ENCODE measurements around the gene PEX11G.
"Not testable (repeated sequence)": the region's sequence is repeated elsewhere in the genome, so short reads cannot be mapped to it uniquely, and the experiment has no call there.

Gene PEX11G

GRCh38 chr19:7442423-7442822, 46.4 kb downstream of the PEX11G start:
- no peak for DNase-seq (ENCODE audit: extremely low spot score)
- CTCF ChIA-PET, result no interaction called here
- no peak for TF ChIP-seq BHLHE40 (IDR thresholded peaks at IDR 0.05; ENCODE audit: borderline replicate concordance)
- TF ChIP-seq SP1 (IDR thresholded peaks at IDR 0.05), result no peak
- no peak for TF ChIP-seq L3MBTL2 (conservative IDR thresholded peaks at IDR 0.05)
- no peak for TF ChIP-seq ARNT (IDR thresholded peaks at IDR 0.05)
- no peak for TF ChIP-seq ELF4 (IDR thresholded peaks at IDR 0.05)
- TF ChIP-seq FOXM1 (IDR thresholded peaks at IDR 0.05; ENCODE audit: borderline replicate concordance), result no peak

DNA sequence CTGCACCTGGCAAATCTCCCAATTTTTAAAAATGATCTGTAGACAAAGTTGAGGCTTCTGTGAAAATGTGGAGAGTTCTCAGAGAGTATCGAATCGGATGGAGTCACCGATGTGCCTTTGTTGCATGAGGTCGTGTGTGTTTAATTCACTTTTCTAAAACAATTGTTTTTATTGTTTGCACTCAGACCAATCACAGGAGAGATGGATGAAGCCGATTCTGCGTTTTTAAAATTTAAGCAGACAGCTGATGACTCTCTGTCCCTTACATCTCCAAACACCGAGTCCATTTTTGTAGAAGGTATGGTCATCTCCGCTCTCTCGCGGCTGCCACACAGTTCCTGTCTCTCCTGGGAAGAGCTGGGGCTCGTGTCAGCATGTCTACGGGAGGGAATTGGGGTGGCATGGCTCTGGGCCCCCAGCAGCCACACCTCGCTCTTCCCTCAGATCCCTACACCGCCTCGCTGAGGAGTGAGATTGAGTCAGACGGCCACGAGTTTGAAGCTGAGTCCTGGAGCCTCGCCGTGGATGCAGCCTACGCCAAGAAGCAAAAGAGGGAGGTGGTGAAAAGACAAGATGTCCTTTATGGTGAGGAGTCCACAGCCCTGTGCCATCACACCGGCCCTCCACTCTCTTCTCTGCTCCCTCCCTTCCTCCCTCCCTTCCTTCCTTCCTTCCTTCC, 47.2 kb downstream of the PEX11G start:
- POLR2A ChIA-PET, result no interaction called here
- CTCF ChIA-PET, result no interaction called here
- no peak for DNase-seq (ENCODE audit: extremely low spot score)
- no peak for TF ChIP-seq L3MBTL2 (conservative IDR thresholded peaks at IDR 0.05)
- TF ChIP-seq TARDBP (IDR thresholded peaks at IDR 0.05), result no peak
- no peak for TF ChIP-seq SP1 (IDR thresholded peaks at IDR 0.05)
- no peak for TF ChIP-seq ZNF384 (IDR thresholded peaks at IDR 0.05)
- no peak for TF ChIP-seq LEF1 (IDR thresholded peaks at IDR 0.05; ENCODE audit: borderline replicate concordance)
- no peak for TF ChIP-seq ARNT (IDR thresholded peaks at IDR 0.05)
- TF ChIP-seq SUZ12 (IDR thresholded peaks at IDR 0.05), result no peak
- TF ChIP-seq CTBP1 (IDR thresholded peaks at IDR 0.05; ENCODE audit: borderline replicate concordance), result no peak
- TF ChIP-seq FOXM1 (IDR thresholded peaks at IDR 0.05; ENCODE audit: borderline replicate concordance), result no peak
- TF ChIP-seq NFRKB (IDR thresholded peaks at IDR 0.05), result no peak
- no peak for TF ChIP-seq HDGF (IDR thresholded peaks at IDR 0.05; ENCODE audit: borderline replicate concordance)
- TF ChIP-seq FOXK2 (IDR thresholded peaks at IDR 0.05), result no peak
- no peak for TF ChIP-seq FOXA1 (IDR thresholded peaks at IDR 0.05)
- TF ChIP-seq ELF4 (IDR thresholded peaks at IDR 0.05), result no peak

More at GRCh38 chr19:7442423-7442822, 46.4 kb downstream of the PEX11G start:
- POLR2A ChIA-PET, result no interaction called here

DNA sequence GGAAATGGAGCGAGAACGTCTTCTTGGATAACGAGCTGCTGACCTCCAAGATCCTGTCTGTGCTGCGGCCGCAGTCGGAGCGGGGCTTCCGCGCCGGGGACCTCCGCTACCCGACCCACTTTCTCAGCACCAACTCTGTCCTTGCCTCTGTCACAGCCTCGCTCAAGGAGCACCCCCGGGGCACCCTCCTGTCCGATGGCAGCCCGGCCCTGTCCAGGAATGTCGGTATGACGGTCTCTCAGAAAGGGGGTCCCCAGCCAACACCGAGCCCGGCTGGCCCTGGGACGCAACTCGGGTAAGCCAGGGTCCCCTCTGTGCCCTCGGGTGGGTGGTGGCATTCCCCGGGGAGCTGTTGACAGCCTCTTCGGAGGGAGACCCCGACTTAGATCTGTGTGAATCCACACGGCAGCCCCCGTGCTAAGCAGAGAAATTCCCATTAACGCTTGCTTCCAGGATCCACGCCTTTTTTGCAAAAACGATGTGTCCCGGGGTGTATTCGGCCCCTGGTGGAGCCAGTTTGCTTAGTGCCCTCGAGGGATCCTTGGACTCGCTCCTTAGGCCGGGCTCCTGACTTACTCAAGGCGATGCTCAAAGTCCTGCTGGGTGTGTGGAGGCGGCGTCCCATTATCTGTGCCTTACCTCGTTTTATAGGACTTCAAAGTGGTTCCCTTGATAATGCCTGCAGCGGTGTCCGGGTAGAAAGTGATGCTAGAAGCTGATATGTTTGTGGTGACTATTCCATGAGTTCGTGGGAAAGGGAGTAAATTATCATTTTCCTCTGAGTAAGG, 48.5 kb downstream of the PEX11G start:
- CTCF ChIA-PET, result no interaction called here
- no peak for DNase-seq (ENCODE audit: extremely low spot score)
- TF ChIP-seq CTBP1 (IDR thresholded peaks at IDR 0.05; ENCODE audit: borderline replicate concordance) (no peak), ELF4 (IDR thresholded peaks at IDR 0.05) (no peak), FOXM1 (IDR thresholded peaks at IDR 0.05; ENCODE audit: borderline replicate concordance) (no peak), ARNT (IDR thresholded peaks at IDR 0.05) (no peak), FOXA1 (IDR thresholded peaks at IDR 0.05) (no peak), LEF1 (IDR thresholded peaks at IDR 0.05; ENCODE audit: borderline replicate concordance) (no peak), SP1 (IDR thresholded peaks at IDR 0.05) (no peak), L3MBTL2 (conservative IDR thresholded peaks at IDR 0.05) (no peak), BHLHE40 (IDR thresholded peaks at IDR 0.05; ENCODE audit: borderline replicate concordance) (no peak), FOXK2 (IDR thresholded peaks at IDR 0.05) (no peak), ZNF384 (IDR thresholded peaks at IDR 0.05) (no peak), SUZ12 (IDR thresholded peaks at IDR 0.05) (no peak), TARDBP (IDR thresholded peaks at IDR 0.05) (no peak), HDGF (IDR thresholded peaks at IDR 0.05; ENCODE audit: borderline replicate concordance) (no peak), NFRKB (IDR thresholded peaks at IDR 0.05) (no peak)
- TF ChIP-seq, protein P1, sequence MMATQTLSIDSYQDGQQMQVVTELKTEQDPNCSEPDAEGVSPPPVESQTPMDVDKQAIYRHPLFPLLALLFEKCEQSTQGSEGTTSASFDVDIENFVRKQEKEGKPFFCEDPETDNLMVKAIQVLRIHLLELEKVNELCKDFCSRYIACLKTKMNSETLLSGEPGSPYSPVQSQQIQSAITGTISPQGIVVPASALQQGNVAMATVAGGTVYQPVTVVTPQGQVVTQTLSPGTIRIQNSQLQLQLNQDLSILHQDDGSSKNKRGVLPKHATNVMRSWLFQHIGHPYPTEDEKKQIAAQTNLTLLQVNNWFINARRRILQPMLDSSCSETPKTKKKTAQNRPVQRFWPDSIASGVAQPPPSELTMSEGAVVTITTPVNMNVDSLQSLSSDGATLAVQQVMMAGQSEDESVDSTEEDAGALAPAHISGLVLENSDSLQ (IDR thresholded peaks at IDR 0.05), result no peak
- POLR2A ChIA-PET, result no interaction called here

DNA sequence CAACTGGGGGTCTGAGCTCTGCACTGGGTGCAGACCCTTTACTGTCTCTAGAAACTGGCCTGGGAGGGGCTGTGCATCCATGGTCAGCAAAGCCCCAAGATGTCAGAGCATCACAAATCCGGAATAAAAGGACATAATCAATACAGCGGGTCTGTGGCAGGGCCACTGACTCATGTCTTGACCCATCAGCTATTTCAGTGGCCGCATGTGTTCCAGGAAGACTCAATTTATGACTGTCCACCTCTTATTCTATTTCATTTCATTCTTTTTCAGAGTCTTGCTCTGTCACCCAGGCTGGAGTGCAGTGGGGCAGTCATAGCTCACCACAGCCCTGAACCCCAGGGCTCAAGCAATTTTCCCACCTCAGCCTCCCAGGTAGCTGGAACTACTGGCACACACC, 53.2 kb downstream of the PEX11G start:
- POLR2A ChIA-PET, result no interaction called here
- no peak for TF ChIP-seq L3MBTL2 (conservative IDR thresholded peaks at IDR 0.05)
- TF ChIP-seq HDGF (IDR thresholded peaks at IDR 0.05; ENCODE audit: borderline replicate concordance), result no peak
- no peak for TF ChIP-seq ZNF384 (IDR thresholded peaks at IDR 0.05)
- TF ChIP-seq TARDBP (IDR thresholded peaks at IDR 0.05), result no peak
- TF ChIP-seq FOXA1 (IDR thresholded peaks at IDR 0.05), result no peak
- TF ChIP-seq SUZ12 (IDR thresholded peaks at IDR 0.05), result no peak
- TF ChIP-seq, protein P1 (IDR thresholded peaks at IDR 0.05), result no peak
- TF ChIP-seq BHLHE40 (IDR thresholded peaks at IDR 0.05; ENCODE audit: borderline replicate concordance), result no peak
- no peak for TF ChIP-seq ARNT (IDR thresholded peaks at IDR 0.05)
- TF ChIP-seq ELF4 (IDR thresholded peaks at IDR 0.05), result no peak
- TF ChIP-seq LEF1 (IDR thresholded peaks at IDR 0.05; ENCODE audit: borderline replicate concordance), result no peak
- no peak for TF ChIP-seq CTBP1 (IDR thresholded peaks at IDR 0.05; ENCODE audit: borderline replicate concordance)
- no peak for TF ChIP-seq FOXM1 (IDR thresholded peaks at IDR 0.05; ENCODE audit: borderline replicate concordance)
- TF ChIP-seq SP1 (IDR thresholded peaks at IDR 0.05), result no peak
- TF ChIP-seq FOXK2 (IDR thresholded peaks at IDR 0.05), result no peak
- no peak for TF ChIP-seq NFRKB (IDR thresholded peaks at IDR 0.05)
- CTCF ChIA-PET, result no interaction called here
- DNase-seq (ENCODE audit: extremely low spot score), result no peak

DNA sequence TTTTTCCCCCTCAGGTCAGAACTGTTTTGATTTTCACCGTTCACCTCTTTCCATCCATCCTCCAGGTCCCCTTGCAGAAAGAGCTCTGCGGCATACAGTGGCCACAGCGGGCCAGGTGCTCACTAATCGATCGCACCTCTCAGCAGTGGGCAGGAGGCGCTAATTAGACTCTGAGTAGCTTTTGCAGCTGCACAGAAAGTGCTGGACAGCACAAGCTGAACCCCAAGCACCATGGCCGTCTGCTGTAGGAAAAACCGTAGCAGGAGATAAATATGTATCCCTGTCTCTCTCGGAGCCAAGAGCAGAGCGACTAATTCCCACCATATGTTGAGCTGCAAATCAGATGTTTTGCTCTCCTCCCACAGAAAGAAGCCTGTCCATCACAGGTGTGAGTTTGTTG, 54.4 kb downstream of the PEX11G start:
- DNase-seq (ENCODE audit: extremely low spot score), result no peak
- CTCF ChIA-PET, result interaction anchor here (0.6 kb wide), 1 partner anchor 217 kb away, joined by 3 read pairs; no protein-coding TSS in a partner anchor
- POLR2A ChIA-PET, result no interaction called here
- TF ChIP-seq NFRKB (IDR thresholded peaks at IDR 0.05) (no peak), ARNT (IDR thresholded peaks at IDR 0.05) (no peak), LEF1 (IDR thresholded peaks at IDR 0.05; ENCODE audit: borderline replicate concordance) (no peak), FOXK2 (IDR thresholded peaks at IDR 0.05) (no peak), SUZ12 (IDR thresholded peaks at IDR 0.05) (no peak), FOXM1 (IDR thresholded peaks at IDR 0.05; ENCODE audit: borderline replicate concordance) (no peak), FOXA1 (IDR thresholded peaks at IDR 0.05) (no peak), BHLHE40 (IDR thresholded peaks at IDR 0.05; ENCODE audit: borderline replicate concordance) (no peak)
- TF ChIP-seq, protein P1 (IDR thresholded peaks at IDR 0.05), result no peak

DNA sequence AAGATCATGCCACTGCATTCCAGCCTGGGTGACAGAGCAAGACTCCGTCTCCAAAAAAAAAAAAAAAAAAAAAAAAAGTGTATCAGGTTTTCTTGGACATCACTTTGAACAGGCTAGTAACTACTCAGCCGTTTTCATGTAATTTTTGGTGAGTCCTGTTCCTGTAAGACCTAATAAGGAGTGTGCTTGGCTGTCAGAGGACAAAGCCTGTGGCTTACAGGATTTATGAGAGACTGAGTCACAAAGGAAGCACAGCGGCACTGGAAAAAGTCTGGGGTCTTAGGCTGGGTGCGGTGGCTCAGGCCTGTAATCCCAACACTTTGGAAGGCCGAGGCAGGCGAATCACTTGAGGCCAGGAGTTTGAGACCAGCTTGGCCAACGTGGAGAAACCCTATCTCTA, 55.4 kb downstream of the PEX11G start:
- CTCF ChIA-PET, POLR2A ChIA-PET: not testable (repeated sequence)

More for the DNA sequence above, 55.4 kb downstream of the PEX11G start:
- DNase-seq (ENCODE audit: extremely low spot score), result not testable (repeated sequence)
